Measurements from ENCODE around the gene KLF7. TPM values are rescaled to one million over a fixed set of nuclear protein-coding genes. Genes with fewer than 3 reads are reported as not detected.

KLF7 gene
- total and polyA plus RNA-seq, 4 donors = 1.9 to 11.5 (median 4.5) TPM

DNA sequence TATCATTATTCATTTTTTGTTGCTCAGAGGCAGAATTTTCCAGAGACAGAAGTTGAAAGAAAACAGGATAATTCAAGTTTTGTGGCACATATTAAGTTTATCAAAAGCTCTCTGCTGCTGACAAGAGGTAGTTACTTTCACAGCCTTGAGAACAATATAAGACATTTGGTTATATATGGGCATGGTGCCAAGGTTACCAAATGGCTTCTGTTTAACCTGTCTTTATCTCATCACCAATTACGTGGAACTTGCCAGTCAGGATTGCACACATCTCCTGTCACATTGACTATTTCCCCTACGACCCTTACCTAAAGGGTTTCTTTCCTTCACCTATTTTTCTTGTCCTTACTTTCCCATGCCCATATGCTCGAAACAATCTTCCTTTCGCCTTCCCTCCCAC, 35.9 kb downstream of the KLF7 start:
- Histone ChIP-seq H3K9ac (ENCODE audit: low read depth in 1 of 2, low read length in 2 of 2) (no peak overlapping the region), H3K4me3 (ENCODE audit: low read depth in 1 of 3, low read length in 3 of 3) (no peak overlapping the region), H3K9me3 (ENCODE audit: control insufficient read depth in 4 of 4, low read length in 3 of 4) (no peaks in the 10 kb centered on the region), H3K36me3 (ENCODE audit: control insufficient read depth in 4 of 4, insufficient read depth in 3 of 4, low read depth in 1 of 4, low read length in 3 of 4) (no peaks in the 10 kb centered on the region), H3K27me3 (ENCODE audit: control insufficient read depth in 4 of 4, insufficient read depth in 4 of 4, low read length in 3 of 4) (no peaks in the 10 kb centered on the region), H3K27ac (ENCODE audit: low read depth in 1 of 2, low read length in 2 of 2) (no peak overlapping the region), H3K4me1 (ENCODE audit: control insufficient read depth in 4 of 4, insufficient read depth in 4 of 4, low read length in 3 of 4) (peaks cover 0 to 15% (median 1%) of the 10 kb centered on the region in 4 donors)
- WGBS = 78% methylated on average over 4 of the region's 4 CpGs
- no peak for TF ChIP-seq JUND (IDR thresholded peaks at IDR 0.05)
- no peak for TF ChIP-seq YY1 (IDR thresholded peaks at IDR 0.05)
- TF ChIP-seq, protein P1, sequence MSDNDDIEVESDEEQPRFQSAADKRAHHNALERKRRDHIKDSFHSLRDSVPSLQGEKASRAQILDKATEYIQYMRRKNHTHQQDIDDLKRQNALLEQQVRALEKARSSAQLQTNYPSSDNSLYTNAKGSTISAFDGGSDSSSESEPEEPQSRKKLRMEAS (IDR thresholded peaks at IDR 0.05) = no peak
- TF ChIP-seq, protein P2, sequence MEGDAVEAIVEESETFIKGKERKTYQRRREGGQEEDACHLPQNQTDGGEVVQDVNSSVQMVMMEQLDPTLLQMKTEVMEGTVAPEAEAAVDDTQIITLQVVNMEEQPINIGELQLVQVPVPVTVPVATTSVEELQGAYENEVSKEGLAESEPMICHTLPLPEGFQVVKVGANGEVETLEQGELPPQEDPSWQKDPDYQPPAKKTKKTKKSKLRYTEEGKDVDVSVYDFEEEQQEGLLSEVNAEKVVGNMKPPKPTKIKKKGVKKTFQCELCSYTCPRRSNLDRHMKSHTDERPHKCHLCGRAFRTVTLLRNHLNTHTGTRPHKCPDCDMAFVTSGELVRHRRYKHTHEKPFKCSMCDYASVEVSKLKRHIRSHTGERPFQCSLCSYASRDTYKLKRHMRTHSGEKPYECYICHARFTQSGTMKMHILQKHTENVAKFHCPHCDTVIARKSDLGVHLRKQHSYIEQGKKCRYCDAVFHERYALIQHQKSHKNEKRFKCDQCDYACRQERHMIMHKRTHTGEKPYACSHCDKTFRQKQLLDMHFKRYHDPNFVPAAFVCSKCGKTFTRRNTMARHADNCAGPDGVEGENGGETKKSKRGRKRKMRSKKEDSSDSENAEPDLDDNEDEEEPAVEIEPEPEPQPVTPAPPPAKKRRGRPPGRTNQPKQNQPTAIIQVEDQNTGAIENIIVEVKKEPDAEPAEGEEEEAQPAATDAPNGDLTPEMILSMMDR (IDR thresholded peaks at IDR 0.05; ENCODE audit: low read depth, low read length, missing input control) = no peak
- no peak for TF ChIP-seq RXRA (IDR thresholded peaks at IDR 0.05)
- TF ChIP-seq, protein P3, sequence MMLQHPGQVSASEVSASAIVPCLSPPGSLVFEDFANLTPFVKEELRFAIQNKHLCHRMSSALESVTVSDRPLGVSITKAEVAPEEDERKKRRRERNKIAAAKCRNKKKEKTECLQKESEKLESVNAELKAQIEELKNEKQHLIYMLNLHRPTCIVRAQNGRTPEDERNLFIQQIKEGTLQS (IDR thresholded peaks at IDR 0.05) = no peak
- TF ChIP-seq, protein P4, sequence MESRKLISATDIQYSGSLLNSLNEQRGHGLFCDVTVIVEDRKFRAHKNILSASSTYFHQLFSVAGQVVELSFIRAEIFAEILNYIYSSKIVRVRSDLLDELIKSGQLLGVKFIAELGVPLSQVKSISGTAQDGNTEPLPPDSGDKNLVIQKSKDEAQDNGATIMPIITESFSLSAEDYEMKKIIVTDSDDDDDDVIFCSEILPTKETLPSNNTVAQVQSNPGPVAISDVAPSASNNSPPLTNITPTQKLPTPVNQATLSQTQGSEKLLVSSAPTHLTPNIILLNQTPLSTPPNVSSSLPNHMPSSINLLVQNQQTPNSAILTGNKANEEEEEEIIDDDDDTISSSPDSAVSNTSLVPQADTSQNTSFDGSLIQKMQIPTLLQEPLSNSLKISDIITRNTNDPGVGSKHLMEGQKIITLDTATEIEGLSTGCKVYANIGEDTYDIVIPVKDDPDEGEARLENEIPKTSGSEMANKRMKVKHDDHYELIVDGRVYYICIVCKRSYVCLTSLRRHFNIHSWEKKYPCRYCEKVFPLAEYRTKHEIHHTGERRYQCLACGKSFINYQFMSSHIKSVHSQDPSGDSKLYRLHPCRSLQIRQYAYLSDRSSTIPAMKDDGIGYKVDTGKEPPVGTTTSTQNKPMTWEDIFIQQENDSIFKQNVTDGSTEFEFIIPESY (IDR thresholded peaks at IDR 0.05) = no peak
- TF ChIP-seq EGR1 (IDR thresholded peaks at IDR 0.05; ENCODE audit: low read depth in 2 of 2) = no peak
- no peak for TF ChIP-seq FOXA2 (IDR thresholded peaks at IDR 0.05)
- TF ChIP-seq RAD21 (IDR thresholded peaks at IDR 0.05) = no peak
- no peak for DNase-seq (ENCODE audit: low spot score)

DNA sequence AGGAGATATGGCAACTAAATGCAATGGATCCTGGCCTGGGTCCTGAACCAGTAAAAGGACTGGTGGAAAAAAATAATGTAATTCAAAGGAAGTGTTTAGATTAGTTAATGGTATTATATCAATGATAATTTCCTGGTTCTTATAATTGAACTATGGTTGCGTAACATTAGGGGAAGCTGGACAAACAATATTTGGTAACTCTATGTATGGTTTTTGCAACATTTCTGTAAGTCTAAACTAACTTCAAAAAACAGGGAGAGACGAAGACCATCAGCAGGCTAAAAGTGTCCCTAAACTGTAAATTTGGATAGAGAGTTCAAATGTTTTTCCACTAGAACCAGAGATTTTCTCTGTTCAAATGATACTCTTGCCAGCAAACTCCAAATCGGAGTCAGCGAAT, 36.9 kb downstream of the KLF7 start:
- WGBS = 62% methylated on average over 4 of the region's 4 CpGs
- no peaks in the 10 kb centered on the region for H3K9me3 ChIP-seq (ENCODE audit: control insufficient read depth in 4 of 4, low read length in 3 of 4)
- H3K4me3 ChIP-seq (ENCODE audit: low read depth in 1 of 3, low read length in 3 of 3) = no peak overlapping the region
- H3K27ac ChIP-seq (ENCODE audit: low read depth in 1 of 2, low read length in 2 of 2) = peak overlapping the region; percentile 31 to 54
- TF ChIP-seq, protein P4 (IDR thresholded peaks at IDR 0.05) = no peak
- TF ChIP-seq, protein P5, sequence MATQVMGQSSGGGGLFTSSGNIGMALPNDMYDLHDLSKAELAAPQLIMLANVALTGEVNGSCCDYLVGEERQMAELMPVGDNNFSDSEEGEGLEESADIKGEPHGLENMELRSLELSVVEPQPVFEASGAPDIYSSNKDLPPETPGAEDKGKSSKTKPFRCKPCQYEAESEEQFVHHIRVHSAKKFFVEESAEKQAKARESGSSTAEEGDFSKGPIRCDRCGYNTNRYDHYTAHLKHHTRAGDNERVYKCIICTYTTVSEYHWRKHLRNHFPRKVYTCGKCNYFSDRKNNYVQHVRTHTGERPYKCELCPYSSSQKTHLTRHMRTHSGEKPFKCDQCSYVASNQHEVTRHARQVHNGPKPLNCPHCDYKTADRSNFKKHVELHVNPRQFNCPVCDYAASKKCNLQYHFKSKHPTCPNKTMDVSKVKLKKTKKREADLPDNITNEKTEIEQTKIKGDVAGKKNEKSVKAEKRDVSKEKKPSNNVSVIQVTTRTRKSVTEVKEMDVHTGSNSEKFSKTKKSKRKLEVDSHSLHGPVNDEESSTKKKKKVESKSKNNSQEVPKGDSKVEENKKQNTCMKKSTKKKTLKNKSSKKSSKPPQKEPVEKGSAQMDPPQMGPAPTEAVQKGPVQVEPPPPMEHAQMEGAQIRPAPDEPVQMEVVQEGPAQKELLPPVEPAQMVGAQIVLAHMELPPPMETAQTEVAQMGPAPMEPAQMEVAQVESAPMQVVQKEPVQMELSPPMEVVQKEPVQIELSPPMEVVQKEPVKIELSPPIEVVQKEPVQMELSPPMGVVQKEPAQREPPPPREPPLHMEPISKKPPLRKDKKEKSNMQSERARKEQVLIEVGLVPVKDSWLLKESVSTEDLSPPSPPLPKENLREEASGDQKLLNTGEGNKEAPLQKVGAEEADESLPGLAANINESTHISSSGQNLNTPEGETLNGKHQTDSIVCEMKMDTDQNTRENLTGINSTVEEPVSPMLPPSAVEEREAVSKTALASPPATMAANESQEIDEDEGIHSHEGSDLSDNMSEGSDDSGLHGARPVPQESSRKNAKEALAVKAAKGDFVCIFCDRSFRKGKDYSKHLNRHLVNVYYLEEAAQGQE (IDR thresholded peaks at IDR 0.05) = no peak
- no peak for TF ChIP-seq RAD21 (IDR thresholded peaks at IDR 0.05)
- TF ChIP-seq, protein P1 (IDR thresholded peaks at IDR 0.05) = no peak
- TF ChIP-seq GABPA (IDR thresholded peaks at IDR 0.05 in 1 of 2, conservative IDR thresholded peaks at IDR 0.05 in 1 of 2) = no peak
- TF ChIP-seq JUND (IDR thresholded peaks at IDR 0.05) = no peak
- no peak for TF ChIP-seq NR2F2 (IDR thresholded peaks at IDR 0.05)
- TF ChIP-seq HNF4A (conservative IDR thresholded peaks at IDR 0.05) = peak in 1 of 2 donors; percentile 22
- TF ChIP-seq FOXA1 (IDR thresholded peaks at IDR 0.05) = no peak
- no peak for TF ChIP-seq HNF4G (IDR thresholded peaks at IDR 0.05)
- peak in 1 of 2 donors; percentile 31 for TF ChIP-seq RXRA (IDR thresholded peaks at IDR 0.05)
- TF ChIP-seq FOXA2 (IDR thresholded peaks at IDR 0.05) = no peak
- H3K27me3 ChIP-seq (ENCODE audit: control insufficient read depth in 4 of 4, insufficient read depth in 4 of 4, low read length in 3 of 4) = no peaks in the 10 kb centered on the region
- DNase-seq (ENCODE audit: low spot score) = no peak
- peaks cover 0 to 2% (median under 1%) of the 10 kb centered on the region in 4 donors for H3K36me3 ChIP-seq (ENCODE audit: control insufficient read depth in 4 of 4, insufficient read depth in 3 of 4, low read depth in 1 of 4, low read length in 3 of 4)
- H3K9ac ChIP-seq (ENCODE audit: low read depth in 1 of 2, low read length in 2 of 2) = no peak overlapping the region
- H3K4me1 ChIP-seq (ENCODE audit: control insufficient read depth in 4 of 4, insufficient read depth in 4 of 4, low read length in 3 of 4) = peaks cover 0 to 15% (median 1%) of the 10 kb centered on the region in 4 donors

Data from liver (tissue), 9 donors.